Left lung (tissue), 10 donors: ENCODE results near the gene SPC24. TPM values are rescaled to one million over a fixed set of nuclear protein-coding genes. Genes with fewer than 3 reads are reported as not detected.
"Not testable (repeated sequence)": the region's sequence is repeated elsewhere in the genome, so short reads cannot be mapped to it uniquely, and the experiment has no call there.

Experiments used
- ATAC-seq: fragments of 200-7000 bp; cut with Tn5 transposase; one replicate; pipeline ENCODE4 v1.9.1; 2020; ENCODE audit warnings: moderate library complexity
- DNase-seq, 4 donors: peaks; one replicate each; pipeline ENCODE4 v3.0.0-alpha.2; 2013 to 2020
- H3K27ac ChIP-seq, 2 donors: fragments of 200-600 bp; sonication (generic) in 1 of 2; one replicate each; pipeline versions ENCODE4 v1.5.0 to v1.8.0; 2020 to 2021
- H3K27me3 ChIP-seq, 2 donors: fragments of 200-600 bp; sonication (generic) in 1 of 2; one replicate each; pipeline versions ENCODE4 v1.5.0 to v1.8.0; 2020 to 2021
- H3K36me3 ChIP-seq, 2 donors: fragments of 200-600 bp; sonication (generic) in 1 of 2; one replicate each; pipeline versions ENCODE4 v1.5.0 to v1.8.0; 2020 to 2021
- H3K4me1 ChIP-seq, 2 donors: fragments of 200-600 bp; one replicate each; pipeline ENCODE4 v1.8.0; 2021
- H3K4me3 ChIP-seq, 2 donors: fragments of 200-600 bp; sonication (generic) in 1 of 2; one replicate each; pipeline versions ENCODE4 v1.5.0 to v1.8.0; 2020 to 2021; ENCODE audit warnings: mild to moderate bottlenecking in 1 of 2
- H3K9me3 ChIP-seq, 2 donors: fragments of 200-600 bp; sonication (generic) in 1 of 2; one replicate each; pipeline versions ENCODE4 v1.5.0 to v1.8.0; 2020 to 2021
- intact Hi-C, 2 donors: fragments of 100-400 bp; cut with DNase I; formaldehyde crosslinking; loops; one replicate each; pipeline versions ENCODE4 v1.11.2 to v1.14.2; 2022
- polyA plus RNA-seq, 6 donors: library from polyadenylated mRNA; unstranded; fragments of 120-200 nt; gene quantifications; one replicate each; pipeline ENCODE4 v1.2.1, GENCODE V29; 2013; ENCODE audit not compliant: insufficient read length in 6 of 6
- total RNA-seq, 2 donors: library from RNA; stranded (reverse); fragmentation: NEBNext Ultra II Directional; extraction: Animal tissue kit (Norgen Biotek cat#: 25700); gene quantifications; one replicate each; pipeline ENCODE4 v1.2.1, GENCODE V29; 2021
- TF ChIP-seq, protein P1 (sequence below), 2 donors: fragments of 200-600 bp; sonication (generic) in 1 of 2; IDR thresholded peaks; one replicate each; pipeline versions ENCODE4 v1.5.0 to v1.8.0; 2021; ENCODE audit warnings: antibody characterized with exemption in 2 of 2
- donor health status: DM: no; HTN: yes; CAD: no.
- donor health status: DM: no; HTN: no; CAD: no.

SPC24 gene
- total and polyA plus RNA-seq, 8 donors, result 5.4 to 40.2 (median 20.3) TPM

DNA sequence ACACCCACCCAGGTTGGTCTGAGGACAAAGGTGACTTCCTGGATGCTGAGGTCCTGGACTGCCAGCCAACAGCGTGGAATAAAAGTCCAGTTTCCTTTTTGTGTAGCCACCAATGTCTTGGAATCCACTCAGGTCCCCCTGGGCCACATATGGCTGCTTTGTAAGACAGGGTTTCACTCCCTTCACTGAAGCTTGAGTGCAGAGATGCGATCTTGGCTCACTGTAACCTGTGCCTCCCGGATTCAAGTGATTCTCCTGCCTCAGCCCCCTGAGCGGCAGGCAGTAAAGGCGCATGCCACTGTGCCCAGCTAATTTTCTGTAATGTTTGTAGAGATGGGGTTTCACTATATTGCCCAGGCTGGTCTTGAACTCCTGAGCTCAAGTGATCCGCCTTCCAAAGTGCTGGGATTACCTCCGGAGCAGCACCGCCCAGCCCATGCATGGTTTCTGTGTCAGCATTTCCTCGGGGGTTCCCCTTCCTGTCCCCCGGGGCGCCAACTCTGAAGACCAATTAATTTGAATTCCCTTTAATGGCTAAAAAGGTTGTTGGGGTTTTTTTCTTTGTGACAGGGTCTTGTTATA lies 24.2 kb upstream of the SPC24 start:
- intact Hi-C loops, result no loop called here
- ATAC-seq (no peak), DNase-seq (no peak)
- no peaks in the 10 kb centered on the region for H3K27me3 ChIP-seq
- H3K36me3 ChIP-seq, result peaks cover 0 to 52% of the 10 kb centered on the region in 2 donors
- TF ChIP-seq, protein P1, sequence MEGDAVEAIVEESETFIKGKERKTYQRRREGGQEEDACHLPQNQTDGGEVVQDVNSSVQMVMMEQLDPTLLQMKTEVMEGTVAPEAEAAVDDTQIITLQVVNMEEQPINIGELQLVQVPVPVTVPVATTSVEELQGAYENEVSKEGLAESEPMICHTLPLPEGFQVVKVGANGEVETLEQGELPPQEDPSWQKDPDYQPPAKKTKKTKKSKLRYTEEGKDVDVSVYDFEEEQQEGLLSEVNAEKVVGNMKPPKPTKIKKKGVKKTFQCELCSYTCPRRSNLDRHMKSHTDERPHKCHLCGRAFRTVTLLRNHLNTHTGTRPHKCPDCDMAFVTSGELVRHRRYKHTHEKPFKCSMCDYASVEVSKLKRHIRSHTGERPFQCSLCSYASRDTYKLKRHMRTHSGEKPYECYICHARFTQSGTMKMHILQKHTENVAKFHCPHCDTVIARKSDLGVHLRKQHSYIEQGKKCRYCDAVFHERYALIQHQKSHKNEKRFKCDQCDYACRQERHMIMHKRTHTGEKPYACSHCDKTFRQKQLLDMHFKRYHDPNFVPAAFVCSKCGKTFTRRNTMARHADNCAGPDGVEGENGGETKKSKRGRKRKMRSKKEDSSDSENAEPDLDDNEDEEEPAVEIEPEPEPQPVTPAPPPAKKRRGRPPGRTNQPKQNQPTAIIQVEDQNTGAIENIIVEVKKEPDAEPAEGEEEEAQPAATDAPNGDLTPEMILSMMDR (IDR thresholded peaks at IDR 0.05), result no peak
- H3K4me3 ChIP-seq, result no peak overlapping the region
- peaks cover 4 to 15% of the 10 kb centered on the region in 2 donors for H3K4me1 ChIP-seq
- peak overlapping the region in 1 of 2 donors; percentile 48 for H3K27ac ChIP-seq
- no peaks in the 10 kb centered on the region for H3K9me3 ChIP-seq

DNA sequence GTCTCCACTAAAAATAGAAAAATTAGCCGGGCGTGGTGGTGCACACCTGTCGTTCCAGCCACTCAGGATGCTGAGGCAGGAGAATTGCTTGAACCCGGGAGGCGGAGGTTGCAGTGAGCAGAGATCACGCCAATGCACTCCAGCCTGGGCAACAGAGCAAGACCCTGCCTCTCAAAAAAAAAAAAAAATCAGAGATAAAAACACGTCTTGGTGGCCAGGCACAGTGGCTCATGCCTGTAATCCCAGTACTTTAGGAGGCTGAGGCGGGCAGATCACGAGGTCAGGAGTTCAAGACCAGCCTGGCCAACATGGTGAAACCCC lies 23.5 kb upstream of the SPC24 start:
- Histone ChIP-seq H3K4me1 (peaks cover 4 to 11% of the 10 kb centered on the region in 2 donors), H3K36me3 (peaks cover 0 to 56% of the 10 kb centered on the region in 2 donors)
- H3K4me3 ChIP-seq, H3K27me3 ChIP-seq, H3K27ac ChIP-seq, intact Hi-C loops, ATAC-seq, H3K9me3 ChIP-seq, DNase-seq: not testable (repeated sequence)

DNA sequence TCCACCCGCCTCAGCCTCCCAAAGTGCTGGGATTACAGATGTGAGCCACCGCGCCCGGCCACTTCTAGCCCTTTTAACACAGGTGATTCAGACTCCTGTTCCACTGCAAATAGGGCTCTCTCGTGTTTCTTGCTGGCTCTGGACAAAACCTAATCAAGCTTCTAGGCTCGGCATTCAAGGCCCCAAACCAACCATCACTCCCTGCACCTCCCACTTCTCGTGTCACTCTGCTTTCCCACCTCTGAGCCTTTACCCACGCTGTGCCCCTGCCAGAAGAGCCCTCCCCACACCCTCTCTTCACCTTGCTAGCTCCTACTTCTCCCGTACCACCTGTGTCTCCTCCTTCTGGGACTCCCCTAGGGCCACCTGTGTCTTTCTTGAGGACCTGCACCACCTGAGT lies 22.0 kb upstream of the SPC24 start:
- intact Hi-C loops, result no loop called here
- no peaks in the 10 kb centered on the region for H3K9me3 ChIP-seq
- H3K36me3 ChIP-seq, result peaks cover 0 to 66% of the 10 kb centered on the region in 2 donors
- TF ChIP-seq, protein P1 (IDR thresholded peaks at IDR 0.05), result no peak
- peaks cover 4 to 11% of the 10 kb centered on the region in 2 donors for H3K4me1 ChIP-seq
- no peak for DNase-seq
- no peaks in the 10 kb centered on the region for H3K27me3 ChIP-seq
- ATAC-seq, result no peak
- H3K27ac ChIP-seq, result no peak overlapping the region
- H3K4me3 ChIP-seq, result no peak overlapping the region

DNA sequence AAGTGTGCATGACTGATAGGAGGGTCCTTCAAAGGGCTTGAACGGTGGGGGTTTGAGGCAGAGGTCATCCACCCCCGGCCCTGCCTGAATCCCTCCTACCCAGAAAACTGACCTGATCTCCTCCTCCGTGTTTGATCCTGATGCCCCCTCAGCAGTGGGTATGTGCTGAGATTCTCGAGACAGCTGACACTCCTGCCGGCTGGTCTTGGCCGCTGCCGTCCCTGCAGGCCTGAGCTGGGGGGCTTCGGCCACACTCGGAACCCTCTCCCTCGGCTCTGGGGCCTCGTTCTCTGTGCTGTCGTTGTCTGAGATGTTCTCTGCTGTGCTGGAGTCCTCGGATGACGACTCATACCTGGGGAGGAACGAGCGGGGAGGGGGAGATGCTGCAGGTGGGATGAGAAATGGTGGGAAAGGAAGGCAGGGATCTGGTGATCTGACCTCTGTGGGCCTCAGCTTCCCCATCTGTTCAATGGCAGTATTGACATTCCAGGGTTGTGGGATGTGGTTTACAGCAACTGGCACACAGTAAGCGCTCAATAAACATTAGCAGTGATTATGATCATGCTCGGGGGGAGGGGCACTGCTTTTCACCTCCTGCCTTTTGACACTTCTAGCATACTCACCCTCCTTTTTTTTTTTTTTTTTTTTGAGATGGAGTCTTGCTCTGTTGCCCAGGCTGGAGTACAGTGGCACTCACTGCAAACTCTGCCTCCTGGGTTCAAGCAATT lies 21.0 kb upstream of the SPC24 start:
- ATAC-seq (no peak), DNase-seq (no peak)
- Histone ChIP-seq H3K4me3 (no peak overlapping the region), H3K27ac (no peak overlapping the region), H3K27me3 (no peaks in the 10 kb centered on the region), H3K36me3 (peaks cover 0 to 71% of the 10 kb centered on the region in 2 donors), H3K4me1 (peaks cover 4 to 11% of the 10 kb centered on the region in 2 donors), H3K9me3 (no peaks in the 10 kb centered on the region)
- intact Hi-C loops, result no loop called here
- TF ChIP-seq, protein P1 (IDR thresholded peaks at IDR 0.05), result no peak

DNA sequence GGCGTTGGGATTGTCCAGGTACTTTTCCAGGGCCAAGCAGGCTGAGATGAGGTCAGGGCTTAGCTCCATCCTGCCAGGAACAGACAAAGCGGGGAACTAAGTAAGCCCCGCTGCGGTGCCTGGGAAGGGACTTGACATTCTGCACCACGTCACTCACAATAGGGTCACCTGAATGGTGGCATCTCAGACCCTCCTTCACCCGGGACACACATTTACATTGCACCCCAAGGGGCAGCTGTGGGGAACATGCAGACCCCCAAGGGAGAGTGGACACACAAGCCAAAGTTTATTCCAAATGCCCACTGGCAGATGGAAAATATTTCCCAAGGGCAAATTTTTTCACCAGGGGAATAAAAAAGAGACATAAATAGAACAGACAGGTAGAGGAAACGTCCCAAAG lies 20.3 kb upstream of the SPC24 start:
- H3K36me3 ChIP-seq, result peaks cover 0 to 74% of the 10 kb centered on the region in 2 donors
- TF ChIP-seq, protein P1 (IDR thresholded peaks at IDR 0.05), result no peak
- H3K27ac ChIP-seq, result no peak overlapping the region

More for the DNA sequence above, 20.3 kb upstream of the SPC24 start:
- DNase-seq (no peak), ATAC-seq (no peak)
- Histone ChIP-seq H3K4me3 (no peak overlapping the region), H3K9me3 (no peaks in the 10 kb centered on the region), H3K4me1 (peaks cover 4 to 7% of the 10 kb centered on the region in 2 donors), H3K27me3 (no peaks in the 10 kb centered on the region)
- intact Hi-C loops, result no loop called here
